Endothelial cell of umbilical vein (primary cell): Measurements from ENCODE around the gene APP. TPM values are rescaled to one million over a fixed set of nuclear protein-coding genes. Genes with fewer than 3 reads are reported as not detected.

Experiments used
- BruUV-seq: library from RNA; stranded (reverse); fragments of 400-500 nt; replicated peaks from 2 replicates; lab custom pipeline; 2021; lab: Mats Ljungman, UMichigan
- CTCF ChIA-PET: fragments of 300-600, 350-600 bp; sonication (Branson Sonifier 250); formaldehyde crosslinking; loops from one replicate; lab custom pipeline; 2021; ENCODE audit warnings: antibody characterized with exemption, inconsistent platforms; lab: Charles Lee
- POLR2A ChIA-PET: fragments of 300-600, 350-600 bp; sonication (Branson Sonifier 250); formaldehyde crosslinking; loops from one replicate; lab custom pipeline; 2021; ENCODE audit warnings: antibody characterized with exemption, inconsistent platforms; lab: Charles Lee
- DNase-seq: peaks from one replicate; pipeline ENCODE4 v3.0.0-alpha.2; 2011; ENCODE audit warnings: low read depth, low spot score
- FAIRE-seq: peaks from 2 replicates; lab custom pipeline; 2011; peaks lifted over from hg19 to GRCh38; lab: Jason Lieb, UNC
- H2AFZ ChIP-seq: 2 replicates; pipeline ENCODE4 v1.6.0; 2012; ENCODE audit warnings: low read depth, low read length, control low read depth, inconsistent platforms
- H3K27ac ChIP-seq: 2 replicates; pipeline ENCODE4 v1.5.1; 2011; ENCODE audit warnings: low read depth, mild to moderate bottlenecking, control low read depth, low read length, moderate library complexity; ENCODE audit not compliant: insufficient read depth
- H3K27me3 ChIP-seq, 2 experiments: 2 replicates each; pipeline versions ENCODE4 v1.6.0 to v1.6.1; 2011; ENCODE audit warnings: low read length in 2 of 2, mixed read lengths in 1 of 2; ENCODE audit not compliant: control insufficient read depth in 2 of 2, insufficient read depth in 2 of 2
- H3K36me3 ChIP-seq, 2 experiments: 2 replicates in 1 of 2; 3 replicates in 1 of 2; pipeline ENCODE4 v1.5.1; 2011; ENCODE audit warnings: low read length in 2 of 2, mild to moderate bottlenecking in 1 of 2, moderate library complexity in 1 of 2; ENCODE audit not compliant: control insufficient read depth in 2 of 2, insufficient read depth in 2 of 2; ENCODE audit errors: extremely low read depth in 1 of 2
- H3K4me1 ChIP-seq: 3 replicates; pipeline ENCODE4 v1.5.1; 2011; ENCODE audit warnings: mild to moderate bottlenecking, low read length; ENCODE audit not compliant: control insufficient read depth, insufficient read depth; ENCODE audit errors: extremely low read depth
- H3K4me2 ChIP-seq: 2 replicates; pipeline ENCODE4 v1.6.1; 2011; ENCODE audit warnings: low read length, control low read depth, mixed read lengths; ENCODE audit not compliant: insufficient read depth
- H3K4me3 ChIP-seq, 3 experiments: fragments of 200-600 bp in 1 of 3; sonication (generic), shearing (Covaris generic) in 1 of 3; replicated peaks in 1 of 3; 2 replicates each; pipeline ENCODE4 v1.5.1; 2011 to 2016; ENCODE audit warnings: control low read depth in 3 of 3, low read length in 3 of 3, mild to moderate bottlenecking in 2 of 3, inconsistent platforms in 1 of 3, low read depth in 1 of 3, moderate library complexity in 1 of 3; ENCODE audit not compliant: insufficient read depth in 1 of 3
- H3K79me2 ChIP-seq: 2 replicates; pipeline ENCODE4 v1.6.0; 2012; ENCODE audit warnings: low read length, inconsistent platforms; ENCODE audit not compliant: control insufficient read depth, insufficient read depth
- H3K9ac ChIP-seq: replicated peaks from 2 replicates; pipeline ENCODE3; 2011; ENCODE audit warnings: low read length, control low read depth; ENCODE audit not compliant: insufficient read depth; ENCODE audit errors: extremely low read depth
- H3K9me1 ChIP-seq: replicated peaks from 3 replicates; pipeline ENCODE4 v1.6.0; 2011; ENCODE audit warnings: mild to moderate bottlenecking, low read length; ENCODE audit not compliant: control insufficient read depth, insufficient read depth; ENCODE audit errors: extremely low read depth
- H3K9me3 ChIP-seq: replicated peaks from 2 replicates; pipeline ENCODE4 v1.5.1; 2012; ENCODE audit warnings: low read length, inconsistent platforms; ENCODE audit not compliant: control insufficient read depth, insufficient read depth
- H4K20me1 ChIP-seq: replicated peaks from 2 replicates; pipeline ENCODE3; 2011; ENCODE audit warnings: mild to moderate bottlenecking, low read length; ENCODE audit not compliant: control insufficient read depth, insufficient read depth; ENCODE audit errors: extremely low read depth
- EZH2 ChIP-seq: IDR thresholded peaks from 2 replicates; pipeline ENCODE4 v1.6.1; 2012; ENCODE audit warnings: borderline replicate concordance, low read depth, mild to moderate bottlenecking, moderate library complexity, low read length, inconsistent platforms; ENCODE audit not compliant: severe bottlenecking
- FOS ChIP-seq: IDR thresholded peaks from 2 replicates; pipeline ENCODE4 v1.6.1; 2011; ENCODE audit warnings: mild to moderate bottlenecking, low read length, moderate library complexity, borderline replicate concordance; ENCODE audit not compliant: insufficient read depth
- GATA2 ChIP-seq: IDR thresholded peaks from 2 replicates; pipeline ENCODE4 v1.7.0; 2011; ENCODE audit warnings: low read depth, mild to moderate bottlenecking, moderate library complexity, mixed read lengths, low read length; ENCODE audit not compliant: insufficient read length, insufficient read depth
- JUN ChIP-seq: IDR thresholded peaks from 2 replicates; pipeline ENCODE4 v1.6.1; 2011; ENCODE audit warnings: borderline replicate concordance, low read depth; ENCODE audit not compliant: insufficient read length, insufficient read depth
- MYC ChIP-seq: IDR thresholded peaks from one replicate; pipeline ENCODE4 v1.6.1; 2011; ENCODE audit warnings: mild to moderate bottlenecking, low read depth, low read length
- POLR2A ChIP-seq: IDR thresholded peaks from 2 replicates; pipeline ENCODE4 v1.6.1; 2012; ENCODE audit warnings: low read depth, mild to moderate bottlenecking, control low read depth, low read length
- POLR2AphosphoS5 ChIP-seq: IDR thresholded peaks from 2 replicates; pipeline ENCODE4 v1.6.1; 2012; ENCODE audit warnings: low read depth, mild to moderate bottlenecking, control low read depth, low read length, moderate library complexity; ENCODE audit not compliant: insufficient read depth
- dilution Hi-C: fragments of 300-500 bp; cut with MboI; formaldehyde crosslinking; loops from one replicate; pipeline ENCODE4 v1.15.0; 2019; ENCODE audit warnings: low sequenced_read_pairs; ENCODE audit not compliant: extremely low pct_ligation_motif_present
- intact Hi-C: fragments of 100-400 bp; cut with micrococcal nuclease; formaldehyde crosslinking; loops from one replicate; pipeline ENCODE4 v1.10.0; 2022
- polyA plus RNA-seq, 4 experiments: library from polyadenylated mRNA; depleted of rRNA in 3 of 4; stranded (reverse) in 3 of 4; unstranded in 1 of 4; fragments of >200 nt; gene quantifications; 2 replicates each; pipeline versions ENCODE4 v1.2.1 to v1.2.3, GENCODE V29; 2011 to 2012; ENCODE audit warnings: missing spikeins in 1 of 4
- total RNA-seq: library from RNA; stranded (reverse); gene quantifications from 2 replicates; pipeline ENCODE4 v1.2.3, GENCODE V29; 2021
- TF ChIP-seq, protein P1 (sequence below): IDR thresholded peaks from 2 replicates; pipeline ENCODE4 v1.6.1; 2011; ENCODE audit not compliant: insufficient read depth, insufficient read length
- TF ChIP-seq, protein P2 (sequence below), 2 donors: IDR thresholded peaks; 1 replicate in 1 of 2; 2 replicates in 1 of 2; pipeline ENCODE4 v1.5.1; 2011; ENCODE audit warnings: low read length in 2 of 2, mild to moderate bottlenecking in 2 of 2, moderate library complexity in 2 of 2, control low read depth in 1 of 2, inconsistent platforms in 1 of 2, low read depth in 1 of 2; ENCODE audit not compliant: insufficient read depth in 1 of 2; ENCODE audit errors: extremely low read depth in 1 of 2

Gene APP
- total and polyA plus RNA-seq, 2 donors (not counting 3 experiments of a cell fraction or from before 2014, with no cell fraction given): 914 to 928 TPM

GRCh38 chr21:25974964-25975363 lies 195.6 kb downstream of the APP start:
- FAIRE-seq: no peak
- ChIA-PET CTCF (interaction anchor here (1.6 kb wide), 1 partner anchor 8 kb away, joined by 3 read pairs; no protein-coding TSS in a partner anchor), POLR2A (no interaction called here)
- Histone ChIP-seq H3K79me2 (peaks cover 15% of the 10 kb centered on the region), H3K9me1 (no peaks in the 10 kb centered on the region), H3K36me3 (peaks cover 26 to 45% of the 10 kb centered on the region in 2 experiments), H3K4me3 (no peak overlapping the region), H4K20me1 (no peaks in the 10 kb centered on the region), H3K27me3 (no peaks in the 10 kb centered on the region), H3K27ac (no peak overlapping the region), H3K4me2 (no peak overlapping the region), H3K9me3 (no peaks in the 10 kb centered on the region), H2AFZ (no peak overlapping the region), H3K9ac (no peak overlapping the region), H3K4me1 (peaks cover 2% of the 10 kb centered on the region)
- no TSS peak for BruUV-seq
- intact Hi-C loops: no loop called here
- no peak for DNase-seq
- TF ChIP-seq EZH2 (no peak), JUN (no peak), MYC (no peak), POLR2A (no peak), POLR2AphosphoS5 (no peak), FOS (no peak), GATA2 (no peak)
- TF ChIP-seq, protein P1, sequence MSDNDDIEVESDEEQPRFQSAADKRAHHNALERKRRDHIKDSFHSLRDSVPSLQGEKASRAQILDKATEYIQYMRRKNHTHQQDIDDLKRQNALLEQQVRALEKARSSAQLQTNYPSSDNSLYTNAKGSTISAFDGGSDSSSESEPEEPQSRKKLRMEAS: no peak
- TF ChIP-seq, protein P2, sequence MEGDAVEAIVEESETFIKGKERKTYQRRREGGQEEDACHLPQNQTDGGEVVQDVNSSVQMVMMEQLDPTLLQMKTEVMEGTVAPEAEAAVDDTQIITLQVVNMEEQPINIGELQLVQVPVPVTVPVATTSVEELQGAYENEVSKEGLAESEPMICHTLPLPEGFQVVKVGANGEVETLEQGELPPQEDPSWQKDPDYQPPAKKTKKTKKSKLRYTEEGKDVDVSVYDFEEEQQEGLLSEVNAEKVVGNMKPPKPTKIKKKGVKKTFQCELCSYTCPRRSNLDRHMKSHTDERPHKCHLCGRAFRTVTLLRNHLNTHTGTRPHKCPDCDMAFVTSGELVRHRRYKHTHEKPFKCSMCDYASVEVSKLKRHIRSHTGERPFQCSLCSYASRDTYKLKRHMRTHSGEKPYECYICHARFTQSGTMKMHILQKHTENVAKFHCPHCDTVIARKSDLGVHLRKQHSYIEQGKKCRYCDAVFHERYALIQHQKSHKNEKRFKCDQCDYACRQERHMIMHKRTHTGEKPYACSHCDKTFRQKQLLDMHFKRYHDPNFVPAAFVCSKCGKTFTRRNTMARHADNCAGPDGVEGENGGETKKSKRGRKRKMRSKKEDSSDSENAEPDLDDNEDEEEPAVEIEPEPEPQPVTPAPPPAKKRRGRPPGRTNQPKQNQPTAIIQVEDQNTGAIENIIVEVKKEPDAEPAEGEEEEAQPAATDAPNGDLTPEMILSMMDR (IDR thresholded peaks at IDR 0.05; ENCODE audit: extremely low read depth in 1 of 2, insufficient read depth in 1 of 2, low read depth in 1 of 2, low read length in 2 of 2): no peak
- dilution Hi-C loops: no loop called here
